ENCODE results near the gene TBX1. TPM values are rescaled to one million over a fixed set of nuclear protein-coding genes. Genes with fewer than 3 reads are reported as not detected.

TBX1 gene
- total and polyA plus RNA-seq, 2 of the 13 experiments (the other 11 are each of a cell fraction or from before 2014, with no cell fraction given) = not detected

DNA sequence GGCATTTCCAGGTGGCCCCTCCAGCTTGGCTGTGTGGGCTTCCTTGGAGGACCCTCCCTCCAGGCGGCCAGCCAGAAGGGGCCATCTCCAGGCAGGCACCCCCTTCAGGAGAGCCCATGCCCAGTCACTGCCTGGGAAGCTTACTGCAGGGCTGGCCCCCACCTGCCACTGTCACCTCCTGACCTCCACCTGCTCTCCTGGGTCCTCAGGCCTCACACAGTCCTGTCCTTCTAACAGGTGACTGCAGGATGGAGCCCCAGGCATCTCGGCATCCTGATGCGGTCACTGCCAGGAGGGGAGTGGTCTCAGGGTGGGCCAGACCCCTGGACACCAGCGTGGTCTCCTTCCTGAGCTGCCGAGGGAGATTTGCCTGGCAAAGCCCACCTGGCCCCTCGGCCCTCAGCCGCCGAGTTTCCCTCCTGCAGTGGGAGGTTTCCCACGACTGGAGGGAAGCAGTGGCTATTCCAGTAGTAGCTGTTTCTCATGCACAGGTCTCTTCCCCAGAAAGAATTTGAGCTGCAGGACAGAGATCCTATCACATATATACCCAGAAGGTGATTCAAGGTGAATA, 13.0 kb downstream of the TBX1 start:
- in situ Hi-C loops (cut with HindIII; ENCODE audit: extremely low pct_ligation_motif_present, low pct_unique_long_range_greater_than_20kb) (no loop called here), intact Hi-C loops (cut with micrococcal nuclease; ENCODE audit: unreplicated experiment) (no loop called here)
- no TSS peak for BruUV-seq (replicated peaks)
- Histone ChIP-seq H3K27ac (ENCODE audit: extremely low read length, insufficient read depth, low read length) (no peak overlapping the region), H3K36me3 (replicated peaks in 1 of 2; ENCODE audit: control insufficient read depth in 1 of 2, insufficient read depth in 2 of 2, low read length in 2 of 2) (no peaks in the 10 kb centered on the region), H4K20me1 (ENCODE audit: insufficient read depth, low read length) (peaks cover 4% of the 10 kb centered on the region; the same call in 1 of the 2 replicates), H3K27me3 (ENCODE audit: control insufficient read depth in 1 of 2, insufficient read depth in 2 of 2, low read length in 2 of 2) (peaks cover 10 to 84% of the 10 kb centered on the region in 2 experiments; a peak in 4 of 5 replicates), H2AFZ (ENCODE audit: low read length) (no peak overlapping the region), H3K9me3 (ENCODE audit: low read length) (no peaks in the 10 kb centered on the region), H3K4me2 (ENCODE audit: low read depth, low read length) (no peak overlapping the region), H3K9ac (ENCODE audit: insufficient read depth, low read depth, low read length) (no peak overlapping the region), H3K4me3 (replicated peaks in 1 of 3; ENCODE audit: insufficient read depth in 1 of 3, low read depth in 2 of 3, low read length in 3 of 3) (no peak overlapping the region), H3K79me2 (ENCODE audit: insufficient read depth, low read length) (no peaks in the 10 kb centered on the region), H3K4me1 (ENCODE audit: insufficient read depth, low read length) (peaks cover under 1% of the 10 kb centered on the region; the same call in 1 of the 2 replicates)
- DNase-seq (ENCODE audit: low spot score) = no peak
- CTCF ChIA-PET (ENCODE audit: low intra/inter-chr PET ratio, low total read pairs) = no interaction called here
- FAIRE-seq = no peak
- WGBS (ENCODE audit: low lambda C conversion rate) = 0% methylated on average over 2 of the region's 9 CpGs
- no peak for ATAC-seq
- TF ChIP-seq, protein P1, sequence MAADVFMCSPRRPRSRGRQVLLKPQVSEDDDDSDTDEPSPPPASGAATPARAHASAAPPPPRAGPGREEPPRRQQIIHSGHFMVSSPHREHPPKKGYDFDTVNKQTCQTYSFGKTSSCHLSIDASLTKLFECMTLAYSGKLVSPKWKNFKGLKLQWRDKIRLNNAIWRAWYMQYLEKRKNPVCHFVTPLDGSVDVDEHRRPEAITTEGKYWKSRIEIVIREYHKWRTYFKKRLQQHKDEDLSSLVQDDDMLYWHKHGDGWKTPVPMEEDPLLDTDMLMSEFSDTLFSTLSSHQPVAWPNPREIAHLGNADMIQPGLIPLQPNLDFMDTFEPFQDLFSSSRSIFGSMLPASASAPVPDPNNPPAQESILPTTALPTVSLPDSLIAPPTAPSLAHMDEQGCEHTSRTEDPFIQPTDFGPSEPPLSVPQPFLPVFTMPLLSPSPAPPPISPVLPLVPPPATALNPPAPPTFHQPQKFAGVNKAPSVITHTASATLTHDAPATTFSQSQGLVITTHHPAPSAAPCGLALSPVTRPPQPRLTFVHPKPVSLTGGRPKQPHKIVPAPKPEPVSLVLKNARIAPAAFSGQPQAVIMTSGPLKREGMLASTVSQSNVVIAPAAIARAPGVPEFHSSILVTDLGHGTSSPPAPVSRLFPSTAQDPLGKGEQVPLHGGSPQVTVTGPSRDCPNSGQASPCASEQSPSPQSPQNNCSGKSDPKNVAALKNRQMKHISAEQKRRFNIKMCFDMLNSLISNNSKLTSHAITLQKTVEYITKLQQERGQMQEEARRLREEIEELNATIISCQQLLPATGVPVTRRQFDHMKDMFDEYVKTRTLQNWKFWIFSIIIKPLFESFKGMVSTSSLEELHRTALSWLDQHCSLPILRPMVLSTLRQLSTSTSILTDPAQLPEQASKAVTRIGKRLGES (CRISPR knock-in tag; IDR thresholded peaks at IDR 0.05; ENCODE audit: borderline replicate concordance) = no peak
- TF ChIP-seq ZKSCAN8 (CRISPR knock-in tag; IDR thresholded peaks at IDR 0.05; ENCODE audit: borderline replicate concordance) (no peak), HNRNPL (IDR thresholded peaks at IDR 0.05; ENCODE audit: low read depth, low read length) (no peak), ZNF232 (CRISPR knock-in tag; IDR thresholded peaks at IDR 0.05; ENCODE audit: borderline replicate concordance) (no peak), TMF1 (CRISPR knock-in tag; IDR thresholded peaks at IDR 0.05; ENCODE audit: low read depth) (no peak), LCORL (IDR thresholded peaks at IDR 0.05) (no peak), LCORL (CRISPR knock-in tag; IDR thresholded peaks at IDR 0.05) (no peak), ZNF543 (CRISPR knock-in tag; IDR thresholded peaks at IDR 0.05) (no peak), ZNF772 (CRISPR knock-in tag; IDR thresholded peaks at IDR 0.05) (no peak), RARA (CRISPR knock-in tag; IDR thresholded peaks at IDR 0.05) (no peak), PHF20 (CRISPR knock-in tag; IDR thresholded peaks at IDR 0.05) (no peak), XRCC5 (optimal IDR thresholded peaks at IDR 0.05; ENCODE audit: low read length) (no peak), ATF1 (CRISPR knock-in tag; IDR thresholded peaks at IDR 0.05) (no peak), NFYC (CRISPR knock-in tag; IDR thresholded peaks at IDR 0.05) (no peak), ZC3H4 (CRISPR knock-in tag; IDR thresholded peaks at IDR 0.05; ENCODE audit: borderline replicate concordance) (no peak)
- TF ChIP-seq, protein P2, sequence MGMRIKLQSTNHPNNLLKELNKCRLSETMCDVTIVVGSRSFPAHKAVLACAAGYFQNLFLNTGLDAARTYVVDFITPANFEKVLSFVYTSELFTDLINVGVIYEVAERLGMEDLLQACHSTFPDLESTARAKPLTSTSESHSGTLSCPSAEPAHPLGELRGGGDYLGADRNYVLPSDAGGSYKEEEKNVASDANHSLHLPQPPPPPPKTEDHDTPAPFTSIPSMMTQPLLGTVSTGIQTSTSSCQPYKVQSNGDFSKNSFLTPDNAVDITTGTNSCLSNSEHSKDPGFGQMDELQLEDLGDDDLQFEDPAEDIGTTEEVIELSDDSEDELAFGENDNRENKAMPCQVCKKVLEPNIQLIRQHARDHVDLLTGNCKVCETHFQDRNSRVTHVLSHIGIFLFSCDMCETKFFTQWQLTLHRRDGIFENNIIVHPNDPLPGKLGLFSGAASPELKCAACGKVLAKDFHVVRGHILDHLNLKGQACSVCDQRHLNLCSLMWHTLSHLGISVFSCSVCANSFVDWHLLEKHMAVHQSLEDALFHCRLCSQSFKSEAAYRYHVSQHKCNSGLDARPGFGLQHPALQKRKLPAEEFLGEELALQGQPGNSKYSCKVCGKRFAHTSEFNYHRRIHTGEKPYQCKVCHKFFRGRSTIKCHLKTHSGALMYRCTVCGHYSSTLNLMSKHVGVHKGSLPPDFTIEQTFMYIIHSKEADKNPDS (CRISPR knock-in tag; IDR thresholded peaks at IDR 0.05) = no peak
- TF ChIP-seq, protein P3, sequence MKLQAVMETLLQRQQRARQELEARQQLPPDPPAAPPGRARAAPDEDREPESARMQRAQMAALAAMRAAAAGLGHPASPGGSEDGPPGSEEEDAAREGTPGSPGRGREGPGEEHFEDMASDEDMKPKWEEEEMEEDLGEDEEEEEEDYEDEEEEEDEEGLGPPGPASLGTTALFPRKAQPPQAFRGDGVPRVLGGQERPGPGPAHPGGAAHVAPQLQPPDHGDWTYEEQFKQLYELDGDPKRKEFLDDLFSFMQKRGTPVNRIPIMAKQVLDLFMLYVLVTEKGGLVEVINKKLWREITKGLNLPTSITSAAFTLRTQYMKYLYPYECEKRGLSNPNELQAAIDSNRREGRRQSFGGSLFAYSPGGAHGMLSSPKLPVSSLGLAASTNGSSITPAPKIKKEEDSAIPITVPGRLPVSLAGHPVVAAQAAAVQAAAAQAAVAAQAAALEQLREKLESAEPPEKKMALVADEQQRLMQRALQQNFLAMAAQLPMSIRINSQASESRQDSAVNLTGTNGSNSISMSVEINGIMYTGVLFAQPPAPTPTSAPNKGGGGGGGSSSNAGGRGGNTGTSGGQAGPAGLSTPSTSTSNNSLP (IDR thresholded peaks at IDR 0.05; ENCODE audit: low read depth, low read length) = no peak
- POLR2A ChIA-PET = no interaction called here
